HG03439 (cell line): ENCODE results near the gene RBM14.
"Not testable (repeated sequence)": the region's sequence is repeated elsewhere in the genome, so short reads cannot be mapped to it uniquely, and the experiment has no call there.

Source experiments
- ATAC-seq: cut with Tn5 transposase; IDR thresholded peaks from one replicate; pipeline ENCODE4 v1.9.1; 2021; ENCODE audit warnings: mild to moderate bottlenecking, moderate library complexity; ENCODE audit not compliant: unreplicated experiment

Gene RBM14

GRCh38 chr11:66616379-66617154 is at the start of gene RBM14:
Gene RBM14 (plus strand): TSS chr11:66616630. CDS start chr11:66616721, 91 bp downstream.
- peak; percentile 88 for ATAC-seq

- no peak for ATAC-seq
Measured at GRCh38 chr11:66567787-66568123, 48.7 kb upstream of the RBM14 start.

- ATAC-seq, result peak; percentile 70
Measured at GRCh38 chr11:66568124-66568916, 48.1 kb upstream of the RBM14 start, which contains the start of gene CTSF. Gene CTSF (minus strand): TSS chr11:66568606. CDS start chr11:66568486, 120 bp downstream.

GRCh38 chr11:66569076-66569475 is 47.4 kb upstream of the RBM14 start:
- ATAC-seq, result no peak

GRCh38 chr11:66570079-66570849 is 46.2 kb upstream of the RBM14 start:
- no peak for ATAC-seq

GRCh38 chr11:66570850-66571180 is 45.6 kb upstream of the RBM14 start:
- no peak for ATAC-seq

GRCh38 chr11:66579017-66579606 is 37.3 kb upstream of the RBM14 start:
- no peak for ATAC-seq

- ATAC-seq, result no peak
Measured at GRCh38 chr11:66580803-66581202, 35.6 kb upstream of the RBM14 start.

GRCh38 chr11:66581261-66581660 is 35.2 kb upstream of the RBM14 start:
- ATAC-seq, result no peak

GRCh38 chr11:66582565-66583147 is 33.8 kb upstream of the RBM14 start:
- not testable (repeated sequence) for ATAC-seq

- ATAC-seq, result not testable (repeated sequence)
Measured at GRCh38 chr11:66585447-66585846, 31.0 kb upstream of the RBM14 start.

- ATAC-seq, result no peak
Measured at GRCh38 chr11:66586136-66586535, 30.3 kb upstream of the RBM14 start.

GRCh38 chr11:66589315-66589714 is 27.1 kb upstream of the RBM14 start:
- not testable (repeated sequence) for ATAC-seq

GRCh38 chr11:66589996-66590675 is 26.3 kb upstream of the RBM14 start:
- no peak for ATAC-seq

GRCh38 chr11:66591175-66591574 is 25.3 kb upstream of the RBM14 start:
- ATAC-seq, result no peak

GRCh38 chr11:66592457-66593302 is 23.8 kb upstream of the RBM14 start, which contains the start of the genes CCDC87 and CCS:
Gene CCDC87 (minus strand): TSS chr11:66593063. CDS start chr11:66593015, 48 bp downstream.
Gene CCS (plus strand): TSS chr11:66593185. CDS start chr11:66593262, 77 bp downstream.
- peak; percentile 94 for ATAC-seq

GRCh38 chr11:66593303-66593635 is 23.2 kb upstream of the RBM14 start:
- peak; percentile 33 for ATAC-seq

GRCh38 chr11:66593650-66594049 is 22.8 kb upstream of the RBM14 start:
- no peak for ATAC-seq
